Measurements from ENCODE around the gene CAB39L.

DNA sequence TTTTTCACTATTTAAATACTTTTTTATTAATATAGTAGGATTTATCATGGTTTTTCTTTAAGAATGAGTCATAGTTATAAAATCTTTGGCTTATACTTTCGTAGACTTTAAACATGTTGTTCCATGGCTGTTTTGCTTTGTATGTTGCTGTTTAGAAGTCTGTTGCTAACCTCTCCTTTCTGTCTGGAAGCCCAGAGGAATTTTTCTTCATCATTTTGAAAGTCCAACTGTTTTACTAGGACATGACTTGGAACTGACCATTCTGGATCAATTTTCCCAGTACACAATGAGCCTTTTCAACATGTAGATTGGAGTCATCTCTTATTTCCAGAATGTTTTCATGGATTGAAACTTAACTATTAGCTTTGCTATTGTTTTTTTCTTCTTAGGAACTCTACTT is 7.9 kb downstream of the CAB39L start:
- TF ChIP-seq, protein P1, sequence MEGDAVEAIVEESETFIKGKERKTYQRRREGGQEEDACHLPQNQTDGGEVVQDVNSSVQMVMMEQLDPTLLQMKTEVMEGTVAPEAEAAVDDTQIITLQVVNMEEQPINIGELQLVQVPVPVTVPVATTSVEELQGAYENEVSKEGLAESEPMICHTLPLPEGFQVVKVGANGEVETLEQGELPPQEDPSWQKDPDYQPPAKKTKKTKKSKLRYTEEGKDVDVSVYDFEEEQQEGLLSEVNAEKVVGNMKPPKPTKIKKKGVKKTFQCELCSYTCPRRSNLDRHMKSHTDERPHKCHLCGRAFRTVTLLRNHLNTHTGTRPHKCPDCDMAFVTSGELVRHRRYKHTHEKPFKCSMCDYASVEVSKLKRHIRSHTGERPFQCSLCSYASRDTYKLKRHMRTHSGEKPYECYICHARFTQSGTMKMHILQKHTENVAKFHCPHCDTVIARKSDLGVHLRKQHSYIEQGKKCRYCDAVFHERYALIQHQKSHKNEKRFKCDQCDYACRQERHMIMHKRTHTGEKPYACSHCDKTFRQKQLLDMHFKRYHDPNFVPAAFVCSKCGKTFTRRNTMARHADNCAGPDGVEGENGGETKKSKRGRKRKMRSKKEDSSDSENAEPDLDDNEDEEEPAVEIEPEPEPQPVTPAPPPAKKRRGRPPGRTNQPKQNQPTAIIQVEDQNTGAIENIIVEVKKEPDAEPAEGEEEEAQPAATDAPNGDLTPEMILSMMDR (IDR thresholded peaks at IDR 0.05), result no peak
- TF ChIP-seq POLR2A (IDR thresholded peaks at IDR 0.05), result no peak
